GM18511 (cell line): ENCODE measurements around the gene TMCC2.
A peak's percentile ranks its signal among the peaks of the same experiment; 100 is the strongest.
"Not testable (repeated sequence)": the region's sequence is repeated elsewhere in the genome, so short reads cannot be mapped to it uniquely, and the experiment has no call there.

Experiments
- ATAC-seq: cut with Tn5 transposase; IDR thresholded peaks from one replicate; pipeline ENCODE4 v1.9.1; 2021; ENCODE audit warnings: mild to moderate bottlenecking, moderate library complexity; ENCODE audit not compliant: unreplicated experiment

Gene TMCC2

DNA sequence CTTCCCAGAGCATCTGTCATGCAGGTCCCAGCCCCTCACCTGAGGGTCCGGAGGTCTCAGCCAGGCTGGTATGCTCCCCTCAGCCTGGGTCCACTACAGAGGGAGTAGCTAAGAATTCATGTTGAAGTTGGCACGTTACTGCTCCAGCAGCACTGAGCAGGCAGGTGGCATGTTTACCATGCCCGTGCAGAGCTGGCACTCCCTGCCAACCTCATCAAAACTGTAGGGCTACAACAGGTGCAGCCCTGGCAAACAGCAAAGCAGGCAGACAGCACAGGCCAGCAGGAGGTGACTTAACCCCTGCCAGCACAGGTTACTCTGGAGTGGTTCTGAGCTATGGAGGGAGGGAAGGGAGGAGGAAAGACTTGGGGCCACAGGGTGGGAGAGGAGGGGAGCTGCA lies 47.4 kb downstream of the TMCC2 start:
- ATAC-seq = no peak

DNA sequence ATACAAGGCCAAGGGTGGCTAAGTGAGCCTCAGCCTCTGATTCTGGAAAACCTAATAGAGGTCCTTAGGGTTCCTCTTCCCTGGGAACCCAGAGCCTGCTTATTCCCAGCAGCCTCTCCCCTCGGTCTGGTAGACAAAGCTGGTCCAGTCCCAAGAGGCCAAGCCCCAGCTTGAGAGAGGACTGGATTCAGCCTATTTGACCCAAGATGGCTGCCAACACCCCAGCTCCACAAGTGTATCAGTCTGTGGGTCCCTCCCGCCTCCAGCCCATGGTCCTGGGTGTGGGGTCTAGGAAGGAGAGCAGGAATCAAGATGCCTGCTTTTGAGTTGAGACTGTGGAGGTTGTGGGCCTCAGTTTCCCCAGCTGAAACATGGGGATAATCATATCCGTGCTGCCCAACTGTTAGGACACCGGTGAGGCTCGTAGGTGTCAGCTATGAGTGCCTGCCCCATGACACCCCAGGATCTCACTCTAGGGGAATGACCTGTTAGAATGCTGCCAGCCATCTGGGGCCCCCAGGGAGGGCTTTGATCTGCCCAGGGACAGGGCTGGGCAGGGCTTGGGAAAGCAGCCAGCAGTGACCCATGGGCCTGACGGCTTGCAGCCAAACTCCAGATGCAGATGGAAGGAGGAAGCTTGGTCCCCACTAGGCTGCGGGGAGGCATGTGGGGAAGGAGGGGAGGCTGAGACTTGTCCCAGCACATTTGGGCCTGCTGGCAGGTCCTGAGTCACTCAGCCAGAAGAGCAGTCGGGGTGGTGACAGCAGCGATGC lies 48.4 kb downstream of the TMCC2 start:
- no peak for ATAC-seq

DNA sequence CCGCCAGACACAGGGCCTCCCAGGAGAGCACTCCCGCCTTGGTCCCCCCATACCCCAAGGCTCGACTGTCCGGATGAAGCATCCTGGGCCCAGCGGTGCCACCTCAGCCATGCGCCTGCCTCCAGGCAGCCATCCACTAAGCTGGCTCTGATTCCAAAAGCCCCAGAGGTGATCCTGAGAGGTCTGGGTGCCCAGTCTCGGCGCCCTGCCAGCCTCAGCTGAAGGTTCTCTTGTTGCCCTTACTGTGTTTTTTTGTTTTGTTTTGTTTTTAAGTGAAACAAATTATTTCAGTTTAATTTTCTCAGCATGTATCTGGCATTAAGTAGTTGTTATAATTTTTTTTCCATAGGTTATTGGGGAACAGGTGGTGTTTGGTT lies 48.9 kb downstream of the TMCC2 start:
- ATAC-seq = no peak

DNA sequence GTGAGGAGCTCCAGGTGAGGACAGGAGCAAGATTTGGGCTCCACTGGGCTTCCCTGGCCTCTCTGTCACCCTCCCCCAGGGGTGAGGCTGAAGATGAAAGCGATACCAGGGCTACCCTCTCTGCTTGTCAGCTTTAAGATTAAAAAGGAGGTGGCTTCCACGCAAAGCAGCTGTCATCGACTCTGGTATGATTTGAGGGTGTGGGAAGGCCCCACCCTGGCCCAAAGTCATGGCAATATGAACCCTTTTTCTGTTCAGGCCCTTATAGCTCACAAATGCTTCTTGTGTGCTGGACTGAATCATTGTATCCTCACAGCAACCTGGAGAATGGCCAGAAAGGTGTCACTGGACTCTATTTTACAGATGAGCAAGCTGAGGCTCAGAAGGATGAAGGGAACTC lies 52.2 kb downstream of the TMCC2 start:
- ATAC-seq = peak; percentile 52

DNA sequence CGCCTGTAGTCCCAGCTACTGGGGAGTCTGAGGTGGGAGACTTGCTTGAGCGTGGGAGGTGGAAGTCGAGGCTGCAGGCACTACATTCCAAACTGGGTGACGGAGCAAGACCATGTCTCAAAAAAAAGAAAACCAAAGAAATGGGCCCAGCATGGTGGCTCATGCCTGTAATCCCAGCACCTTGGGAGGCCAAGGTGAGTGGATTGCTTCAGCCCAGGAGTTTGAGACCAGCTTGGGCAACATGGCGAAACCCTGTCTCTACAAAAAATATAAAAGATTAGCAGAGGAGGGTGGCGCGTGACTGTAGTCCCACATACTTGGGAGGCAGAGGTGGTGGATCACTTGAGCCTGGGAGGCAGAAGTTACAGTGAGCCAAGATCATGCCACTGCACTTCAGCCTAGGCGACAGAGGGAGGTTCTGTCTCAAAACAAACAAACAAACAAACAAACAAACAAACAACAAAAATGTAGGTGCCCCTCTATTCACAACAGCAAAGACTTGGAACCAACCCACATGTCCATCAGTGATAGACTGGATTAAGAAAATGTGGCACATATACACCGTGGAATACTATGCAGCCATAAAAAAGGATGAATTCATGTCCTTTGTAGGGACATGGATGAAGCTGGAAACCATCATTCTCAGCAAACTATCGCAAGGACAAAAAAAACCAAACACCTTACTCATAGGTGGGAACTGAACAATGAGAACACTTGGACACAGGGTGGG lies 53.1 kb downstream of the TMCC2 start:
- ATAC-seq = not testable (repeated sequence)

DNA sequence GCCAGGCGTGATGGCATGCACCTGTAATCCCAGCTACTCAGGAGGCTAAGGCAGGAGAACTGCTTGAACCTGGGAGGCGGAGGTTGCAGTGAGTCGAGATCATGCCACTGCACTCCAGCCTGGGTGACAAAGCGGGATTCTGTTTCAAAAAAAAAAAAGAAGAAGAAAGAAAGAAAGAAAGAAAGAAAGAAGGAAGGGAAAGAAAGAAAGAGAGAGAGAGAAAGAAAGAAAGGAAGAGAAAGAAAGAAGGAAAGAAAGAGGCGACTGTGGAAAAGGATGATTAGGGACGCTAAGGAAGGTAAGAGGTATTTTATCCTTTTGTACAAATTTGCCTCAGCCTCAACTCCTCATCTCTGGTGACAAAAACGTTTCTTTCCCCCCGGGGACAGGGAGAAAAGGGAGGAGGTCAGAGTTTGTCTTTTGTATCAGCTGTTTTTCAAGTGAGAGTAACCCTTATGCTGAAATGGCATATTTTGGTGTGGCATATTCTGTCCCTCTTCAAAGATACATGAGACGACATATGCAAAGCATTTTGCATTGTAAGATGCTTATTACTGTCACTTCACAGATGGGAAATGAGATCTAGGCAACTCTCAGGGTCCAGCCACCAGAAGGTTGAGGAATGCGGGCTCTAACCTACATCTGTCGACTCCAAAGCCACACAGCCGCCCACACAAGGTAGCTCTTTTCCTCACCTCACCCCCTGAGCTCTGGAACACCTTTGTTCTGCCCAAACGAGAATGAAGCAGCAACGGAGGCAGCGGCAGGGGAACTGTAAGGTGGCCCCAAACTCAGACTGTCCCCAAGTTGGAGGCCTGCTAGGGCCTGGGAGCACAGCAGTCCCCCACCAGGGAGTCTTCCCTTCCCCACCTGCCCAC lies 55.8 kb downstream of the TMCC2 start:
- no peak for ATAC-seq

DNA sequence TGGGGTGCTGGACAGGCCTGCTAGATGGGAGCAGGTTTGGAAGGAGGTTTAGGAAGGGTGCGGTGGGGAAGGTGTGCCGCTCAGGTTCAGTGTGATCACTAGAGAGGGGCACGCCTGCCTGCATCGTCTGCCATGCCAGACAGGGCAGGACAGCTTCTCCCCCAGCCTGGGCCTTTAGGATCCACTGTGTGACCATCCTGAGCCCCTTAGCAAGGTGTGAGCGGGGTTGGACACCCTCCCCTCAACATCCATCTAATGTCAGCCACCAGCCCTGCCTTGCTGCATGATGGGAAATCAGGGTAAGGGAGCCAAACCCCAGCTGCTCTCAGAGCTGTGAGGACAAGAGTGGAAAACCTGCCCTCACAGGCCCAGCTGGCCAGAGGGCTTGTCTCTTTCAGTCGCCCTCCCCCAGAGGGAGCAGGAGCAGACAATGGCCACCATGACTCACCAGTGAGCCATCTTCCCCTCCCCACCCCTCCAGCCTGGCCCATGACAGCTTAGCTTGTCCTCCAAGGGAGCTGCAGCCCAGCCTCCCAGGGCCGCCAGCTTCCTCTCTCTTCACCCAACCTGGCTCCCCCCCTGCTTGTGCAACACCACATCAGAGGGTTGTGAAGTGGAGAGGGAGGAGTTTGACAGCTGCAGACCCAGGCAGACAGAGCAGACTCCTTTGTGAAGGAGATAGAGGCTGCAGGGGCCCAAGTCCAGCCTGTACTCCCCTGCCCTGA lies 56.8 kb downstream of the TMCC2 start:
- ATAC-seq = no peak

DNA sequence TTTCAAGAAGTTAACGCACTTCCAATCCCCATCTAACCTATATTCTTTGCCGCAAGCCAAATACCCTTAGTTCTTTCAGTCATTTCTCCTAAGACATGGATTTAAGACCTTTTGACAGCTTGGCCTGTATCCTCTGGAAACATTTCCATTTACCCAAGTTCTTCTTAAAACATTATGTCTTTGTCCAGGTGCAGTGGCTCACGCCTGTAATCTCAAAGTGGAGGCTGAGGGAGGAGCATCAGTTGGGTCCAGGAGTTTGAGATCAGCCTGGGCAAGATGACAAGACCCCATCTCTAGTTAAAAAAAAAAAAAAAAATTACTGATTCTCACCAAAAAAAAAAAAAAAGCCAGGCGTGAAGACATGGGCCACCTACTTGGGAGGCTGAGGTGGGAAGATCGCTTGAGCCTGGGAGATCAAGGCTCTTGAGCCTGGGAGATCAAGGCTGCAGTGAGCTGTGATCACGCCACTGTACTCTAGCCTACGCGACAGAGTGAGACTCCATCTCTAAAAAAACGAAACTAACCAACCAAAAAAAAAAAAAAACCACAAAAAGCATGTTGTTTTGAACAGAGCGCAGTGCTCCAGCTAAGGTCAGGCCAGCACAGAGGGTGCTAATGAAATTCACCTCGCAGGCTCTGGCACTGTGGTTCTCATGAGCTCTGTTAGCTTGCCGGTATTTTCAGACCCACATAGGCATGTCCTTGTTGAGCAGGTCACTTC lies 57.8 kb downstream of the TMCC2 start:
- peak; percentile 37 for ATAC-seq

DNA sequence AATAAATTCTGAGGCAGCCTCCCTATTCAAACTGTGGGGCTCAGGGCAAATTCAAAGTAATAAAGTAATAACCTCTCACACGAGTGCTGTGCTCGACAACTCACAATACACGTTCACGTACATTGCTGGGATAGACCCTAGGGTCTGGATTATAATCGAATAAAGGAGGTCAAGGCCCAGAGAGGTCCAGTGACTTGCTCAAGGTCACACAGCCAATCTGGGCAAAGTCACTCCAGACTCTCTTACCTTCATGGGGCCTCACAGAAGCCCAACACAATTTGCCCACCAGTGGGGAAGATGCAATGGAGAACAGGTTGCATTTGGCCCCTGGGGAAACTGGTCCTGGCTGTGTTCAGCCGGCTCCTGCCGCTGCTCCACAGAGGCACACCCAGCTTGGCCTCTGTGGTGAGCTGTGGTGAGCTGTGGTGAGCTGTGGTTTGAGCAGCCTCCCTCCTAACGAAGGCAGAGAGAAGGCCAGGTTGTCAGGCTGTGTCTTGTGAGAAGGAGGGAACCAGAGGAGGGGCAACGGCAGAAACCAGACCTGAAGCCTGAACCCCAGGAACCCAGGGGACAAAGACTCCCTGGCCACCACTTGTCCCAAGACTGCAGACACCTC lies 58.7 kb downstream of the TMCC2 start:
- ATAC-seq = peak; percentile 37

DNA sequence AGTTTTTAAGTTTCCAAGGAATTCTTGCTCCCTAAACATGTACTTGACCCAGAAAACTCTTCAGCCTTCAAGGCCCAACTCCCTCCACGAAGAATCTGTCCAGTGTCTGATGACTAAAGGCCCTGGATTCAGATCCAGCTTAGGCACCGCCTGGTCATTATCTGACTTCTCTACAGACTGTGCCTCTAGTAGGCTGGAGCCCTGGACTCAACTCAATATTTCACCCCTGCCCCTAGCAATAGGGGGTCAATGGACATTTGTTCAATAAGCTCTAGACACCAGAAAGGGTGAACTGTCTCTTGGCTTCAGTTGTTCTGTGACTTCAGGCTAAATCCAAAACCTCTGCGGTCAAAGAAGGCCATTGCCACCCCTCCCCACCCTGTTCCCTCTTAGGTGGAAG lies 59.3 kb downstream of the TMCC2 start:
- no peak for ATAC-seq

DNA sequence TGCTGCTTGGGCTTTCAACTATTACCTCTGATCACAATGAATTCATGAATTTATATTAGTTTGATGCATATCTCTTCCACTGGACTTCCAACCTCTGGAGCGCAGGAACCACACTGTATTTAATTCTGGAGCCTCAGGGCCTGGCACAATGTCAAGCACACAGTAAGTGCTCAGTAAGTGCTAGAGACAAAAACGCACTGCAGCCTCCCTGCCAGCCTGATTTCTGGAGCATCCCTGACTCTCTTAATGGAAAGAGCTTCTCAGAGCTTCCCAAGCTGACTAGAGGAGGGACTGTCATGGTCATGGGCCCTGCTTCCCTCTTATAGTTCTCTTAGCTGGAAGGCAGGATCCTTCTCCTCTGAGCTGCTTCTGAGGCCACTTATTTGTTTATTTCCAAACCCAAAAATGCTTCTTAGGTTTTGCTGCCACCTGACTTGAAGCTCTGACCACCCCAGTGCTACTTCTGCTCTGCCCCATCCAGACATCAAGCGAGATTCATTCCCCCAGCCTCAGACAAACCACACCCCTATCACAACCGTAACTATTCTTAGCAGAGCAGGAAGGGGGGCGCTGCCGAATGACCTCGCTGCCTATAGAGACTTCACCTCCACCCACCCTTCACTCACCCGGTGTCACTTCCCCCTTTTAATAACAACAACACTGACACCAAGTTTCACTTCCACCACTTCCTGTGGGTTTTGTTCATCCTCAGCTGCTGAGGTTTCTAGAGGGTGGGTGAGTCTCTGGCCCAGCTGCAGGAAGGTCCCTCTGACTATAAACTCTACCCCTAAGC lies 60.2 kb downstream of the TMCC2 start:
- peak; percentile 86 for ATAC-seq

DNA sequence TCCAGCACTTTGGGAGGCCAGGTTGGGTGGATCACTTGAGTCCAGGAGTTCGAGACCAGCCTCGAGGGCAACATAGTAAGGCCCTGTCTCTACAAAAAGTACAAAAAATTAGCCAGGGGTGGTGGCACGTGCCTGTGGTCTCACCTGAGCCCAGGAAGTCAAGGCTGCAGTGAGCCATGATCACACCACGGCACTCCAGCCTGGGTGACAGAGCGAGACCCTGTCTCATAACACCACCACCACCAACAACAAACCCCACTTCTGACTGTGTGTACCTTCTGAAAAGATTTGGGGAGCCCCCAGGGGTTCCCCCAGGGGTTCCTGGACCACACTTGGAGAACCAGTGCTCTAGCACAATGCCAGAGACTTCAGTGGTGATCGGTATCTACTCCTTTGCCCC lies 63.9 kb downstream of the TMCC2 start:
- ATAC-seq = no peak

DNA sequence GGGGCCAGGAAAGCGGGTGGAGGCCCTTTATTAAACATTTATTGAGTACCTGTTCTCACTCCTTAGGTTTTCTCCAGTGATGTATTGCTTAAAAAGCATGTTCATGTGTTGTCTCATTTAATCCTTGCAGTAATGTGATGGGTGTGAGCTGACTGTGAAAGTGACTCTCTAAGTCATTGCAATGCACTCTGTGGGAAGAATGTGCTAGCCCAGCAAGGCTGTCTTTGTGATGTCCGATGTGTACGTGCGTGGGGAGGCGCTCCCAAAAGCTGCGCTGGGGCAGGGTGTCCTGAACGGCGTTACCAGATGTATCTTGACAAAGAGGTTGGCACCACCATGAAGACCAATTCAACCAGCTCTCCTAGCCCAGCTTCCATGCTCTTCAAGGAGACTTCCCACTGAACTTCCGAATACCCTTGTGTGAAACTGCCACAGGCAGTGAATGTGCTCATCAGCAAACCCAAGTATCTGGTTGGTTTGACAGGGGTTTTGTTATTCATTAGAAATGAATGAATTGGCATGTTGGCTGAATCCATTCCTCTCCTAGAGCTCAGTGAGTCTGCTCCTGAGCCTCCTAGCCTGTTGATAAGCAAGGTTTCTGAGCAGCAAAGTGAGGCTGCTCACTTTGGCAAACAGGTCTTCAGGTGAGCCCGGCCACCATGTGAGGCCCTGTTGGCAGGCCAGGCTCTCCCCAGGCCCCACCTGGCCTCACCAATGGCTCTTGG lies 65.8 kb downstream of the TMCC2 start:
- no peak for ATAC-seq

DNA sequence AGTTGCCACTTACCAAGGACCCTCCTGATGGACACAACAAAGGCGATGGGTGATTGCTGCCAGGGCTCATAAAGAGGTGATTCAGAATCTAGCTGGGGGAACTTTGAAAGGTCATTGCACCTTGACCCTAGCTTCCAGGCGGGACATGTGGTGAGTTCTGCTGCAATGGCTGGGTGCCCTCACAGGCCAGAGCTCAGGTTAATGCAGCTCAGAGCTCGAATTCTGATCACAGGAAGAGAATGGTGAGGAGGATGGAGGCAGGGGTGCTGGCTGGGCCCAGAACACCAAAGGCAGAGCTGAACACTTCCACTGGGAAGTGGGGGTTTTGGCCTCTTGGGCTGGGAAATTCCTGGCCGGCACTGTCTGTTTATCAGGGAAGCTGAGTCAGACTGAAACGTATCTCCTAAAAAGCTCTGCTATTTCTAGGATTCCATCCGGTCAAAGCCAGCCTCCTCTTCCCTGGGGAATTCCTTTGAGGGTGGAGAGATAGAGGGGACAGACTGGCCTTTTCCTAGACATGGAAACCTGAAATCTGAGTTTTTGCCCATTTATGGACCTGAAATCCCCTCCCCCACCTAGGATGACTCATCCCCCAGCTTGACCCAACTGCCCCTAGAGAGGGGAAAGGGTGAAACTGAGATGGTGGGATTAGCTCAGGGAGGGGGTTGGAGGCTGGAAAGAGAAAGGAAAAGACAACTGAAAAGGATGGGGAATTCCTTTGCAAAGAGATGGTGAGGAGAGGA lies 66.6 kb downstream of the TMCC2 start:
- no peak for ATAC-seq

DNA sequence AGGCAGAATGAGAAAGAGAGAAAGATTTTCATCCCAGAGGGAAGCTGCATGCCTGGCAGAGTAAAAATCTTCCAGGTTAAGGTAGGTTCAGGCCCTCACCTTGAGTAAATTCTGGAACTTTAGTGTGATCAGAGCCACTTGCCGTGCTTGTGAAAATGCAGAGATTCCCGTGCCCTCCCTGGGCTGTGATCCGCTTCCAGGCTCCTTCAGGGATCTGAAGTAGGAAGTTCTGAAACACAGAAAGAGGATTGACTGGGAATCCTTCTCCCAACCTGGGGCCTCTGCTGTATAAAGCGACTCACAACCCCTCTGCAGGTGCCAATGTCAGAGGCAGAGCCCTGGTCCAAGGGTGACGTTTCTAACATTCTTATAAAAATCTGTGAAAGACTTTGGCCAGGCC lies 67.2 kb downstream of the TMCC2 start:
- ATAC-seq = no peak

DNA sequence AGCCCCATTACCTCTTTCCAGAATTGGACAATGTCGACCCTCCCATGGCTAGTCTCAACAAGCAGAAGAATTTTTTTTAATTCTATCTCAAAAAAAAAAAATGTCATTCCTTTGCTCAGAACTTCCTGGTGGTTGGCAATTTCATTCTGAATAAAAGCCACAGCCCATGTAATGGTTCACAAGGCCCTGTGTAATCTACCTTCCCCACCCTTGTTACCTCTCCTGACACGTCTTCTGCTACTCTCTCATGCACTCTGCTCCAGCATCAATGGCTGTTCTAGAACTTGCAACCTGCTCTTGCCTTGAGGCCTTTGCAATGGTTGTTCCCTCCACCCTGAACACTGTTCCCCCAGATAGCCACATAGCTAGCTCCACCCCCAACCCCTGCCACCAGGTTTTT lies 68.4 kb downstream of the TMCC2 start:
- no peak for ATAC-seq

DNA sequence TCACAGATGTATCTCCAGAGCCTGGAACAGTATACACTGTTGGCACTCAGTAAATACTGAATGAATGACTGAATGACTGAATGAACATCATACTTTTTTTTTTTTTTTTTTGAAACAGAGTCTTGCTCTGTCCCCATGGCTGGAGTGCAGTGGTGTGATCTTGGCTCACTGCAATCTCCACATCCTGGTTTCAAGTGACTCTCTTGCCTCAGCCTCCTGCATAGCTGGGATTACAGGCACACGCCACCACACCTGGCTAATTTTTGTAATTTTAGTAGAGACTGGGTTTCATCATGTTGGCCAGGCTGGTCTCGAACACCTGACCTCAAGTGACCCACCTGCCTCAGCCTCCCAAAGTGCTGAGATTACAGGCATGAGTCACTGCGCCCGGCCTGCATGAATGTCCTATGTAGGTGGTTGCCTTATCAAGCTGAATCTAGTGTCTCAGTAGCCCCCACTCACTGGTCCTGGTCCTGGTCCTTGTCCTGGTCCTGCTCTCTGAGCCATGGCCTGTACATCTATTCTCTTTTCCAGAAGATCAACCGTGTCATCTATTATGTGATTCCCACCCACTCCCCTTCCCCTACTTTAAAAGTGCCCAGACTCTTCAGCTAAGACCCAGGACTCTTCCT lies 69.9 kb downstream of the TMCC2 start:
- not testable (repeated sequence) for ATAC-seq
